GM23248 (cell line): Measurements from ENCODE around the gene SALL2. TPM values are rescaled to one million over a fixed set of nuclear protein-coding genes. Genes with fewer than 3 reads are reported as not detected.

Source experiments
- DNase-seq: peaks from one replicate; pipeline ENCODE4 v3.0.0-alpha.2; 2015
- H2AFZ ChIP-seq: fragments of 200-600 bp; sonication (generic); 2 replicates; pipeline ENCODE4 v1.6.1; 2016; ENCODE audit warnings: antibody characterized with exemption
- H3F3A ChIP-seq: fragments of 200-600 bp; sonication (generic); 2 replicates; pipeline ENCODE4 v1.6.1; 2016; ENCODE audit warnings: mild to moderate bottlenecking, antibody characterized with exemption, mixed run types; ENCODE audit not compliant: insufficient read depth
- H3K27ac ChIP-seq: fragments of 200-600 bp; sonication (generic); 2 replicates; pipeline ENCODE4 v1.5.1; 2016; ENCODE audit warnings: mild to moderate bottlenecking
- H3K27me3 ChIP-seq: fragments of 200-600 bp; sonication (generic); replicated peaks from 2 replicates; pipeline ENCODE4 v1.6.1; 2016; ENCODE audit warnings: mild to moderate bottlenecking; ENCODE audit not compliant: insufficient read depth
- H3K36me3 ChIP-seq: fragments of 200-600 bp; sonication (generic); 2 replicates; pipeline ENCODE4 v1.6.1; 2016; ENCODE audit warnings: low read depth, mild to moderate bottlenecking
- H3K4me1 ChIP-seq: fragments of 200-600 bp; sonication (generic); 2 replicates; pipeline ENCODE4 v1.6.1; 2016; ENCODE audit warnings: mild to moderate bottlenecking; ENCODE audit not compliant: insufficient read depth
- H3K4me2 ChIP-seq: fragments of 200-600 bp; sonication (generic); one replicate; pipeline ENCODE4 v1.6.1; 2016; ENCODE audit warnings: mild to moderate bottlenecking; ENCODE audit not compliant: unreplicated experiment
- H3K4me3 ChIP-seq: fragments of 200-600 bp; sonication (generic); 2 replicates; pipeline ENCODE4 v1.5.1; 2016; ENCODE audit warnings: mild to moderate bottlenecking
- H3K79me2 ChIP-seq: fragments of 200-600 bp; sonication (generic); 2 replicates; pipeline ENCODE4 v1.6.1; 2016; ENCODE audit warnings: mild to moderate bottlenecking; ENCODE audit not compliant: insufficient read depth
- H3K9ac ChIP-seq: fragments of 200-600 bp; sonication (generic); 2 replicates; pipeline ENCODE4 v1.6.1; 2016; ENCODE audit warnings: mild to moderate bottlenecking
- H3K9me2 ChIP-seq: fragments of 200-600 bp; sonication (generic); 2 replicates; pipeline ENCODE4 v1.6.1; 2016; ENCODE audit warnings: mixed run types, mild to moderate bottlenecking, moderate library complexity; ENCODE audit not compliant: insufficient read depth
- H3K9me3 ChIP-seq: fragments of 200-600 bp; sonication (generic); one replicate; pipeline ENCODE4 v1.6.1; 2017; ENCODE audit warnings: low read depth
- H4K20me1 ChIP-seq: fragments of 200-600 bp; sonication (generic); 2 replicates; pipeline ENCODE4 v1.6.0; 2016; ENCODE audit not compliant: insufficient read depth
- EZH2 ChIP-seq: fragments of 200-600 bp; sonication (generic); IDR thresholded peaks from 2 replicates; pipeline ENCODE4 v1.6.1; 2018; ENCODE audit warnings: antibody characterized with exemption, mild to moderate bottlenecking; ENCODE audit not compliant: insufficient read depth, poor library complexity, severe bottlenecking
- EZH2phosphoT487 ChIP-seq: fragments of 200-600 bp; sonication (generic); IDR thresholded peaks from 2 replicates; pipeline ENCODE4 v1.6.1; 2018; ENCODE audit warnings: antibody characterized with exemption, moderate library complexity, mild to moderate bottlenecking, low read depth; ENCODE audit not compliant: insufficient read depth
- WGBS, 2 experiments: methylation state at CpG; one replicate each; pipeline ENCODE4 v1.1.6; 2015 to 2017; ENCODE audit warnings: low lambda C conversion rate in 2 of 2, low coverage in 1 of 2; ENCODE audit errors: missing lambda C conversion rate in 2 of 2; 5-methylcytosine and 5-hydroxymethylcytosine counted together
- in situ Hi-C: fragments of 300-500 bp; cut with MboI; formaldehyde crosslinking; loops from 2 replicates; pipeline ENCODE4 v1.15.0; 2020
- polyA plus RNA-seq: library from polyadenylated mRNA; unstranded; fragments of >200 nt; fragmentation: Nextera tagmentation; extraction: Ambion mirVana; gene quantifications from 2 replicates; pipeline ENCODE4 v1.2.1, GENCODE V29; 2016
- total RNA-seq: library from RNA; depleted of rRNA; stranded (reverse); fragments of >200 nt; shearing (Covaris generic); gene quantifications from 2 replicates; pipeline ENCODE4 v1.2.3, GENCODE V29; 2014; rRNA removed

The SALL2 gene
- total and polyA plus RNA-seq, 2 experiments from 2014 or later = 0.69 to 2.7 TPM

- no peaks in the 10 kb centered on the region for H4K20me1 ChIP-seq
- H3K27me3 ChIP-seq = no peaks in the 10 kb centered on the region
- H3K4me3 ChIP-seq = peak overlapping the region; percentile 90
- H3K9me3 ChIP-seq = no peaks in the 10 kb centered on the region
- H3K36me3 ChIP-seq = peaks cover 8% of the 10 kb centered on the region
- peaks cover 17% of the 10 kb centered on the region for H3K4me1 ChIP-seq
- H3K4me2 ChIP-seq = peak overlapping the region; percentile 86
- no peak for DNase-seq
- no peaks in the 10 kb centered on the region for H3F3A ChIP-seq
- H3K9me2 ChIP-seq = no peaks in the 10 kb centered on the region
- TF ChIP-seq EZH2phosphoT487 (no peak), EZH2 (no peak)
- peak overlapping the region; percentile 33; the same call in 1 of the 2 replicates for H3K27ac ChIP-seq
- in situ Hi-C loops = no loop called here
- H2AFZ ChIP-seq = peak overlapping the region; percentile 80
- peaks cover 71% of the 10 kb centered on the region for H3K79me2 ChIP-seq
- WGBS, 2 experiments = 52 to 53% methylated on average over 10 of the region's 10 CpGs
- H3K9ac ChIP-seq = peak overlapping the region; percentile 94
Measured at GRCh38 chr14:21475767-21476522, 50.2 kb downstream of the SALL2 start.

Other genes starting within 250 kb of the SALL2 start
- gene RPGRIP1, start 246.3 kb downstream of the SALL2 start, total RNA-seq = not detected in 2 replicates
- not detected in 2 replicates for gene RPGRIP1, start 246.3 kb downstream of the SALL2 start, polyA plus RNA-seq
- gene SUPT16H, start 142.3 kb downstream of the SALL2 start, total RNA-seq = 56.9 and 61.7 TPM in 2 replicates
- 64.4 and 64.7 TPM in 2 replicates for gene SUPT16H, start 142.3 kb downstream of the SALL2 start, polyA plus RNA-seq
- gene CHD8, start 70.2 kb downstream of the SALL2 start, total RNA-seq = 32.8 and 35.9 TPM in 2 replicates
- gene CHD8, start 70.2 kb downstream of the SALL2 start, polyA plus RNA-seq = 21.2 and 21.4 TPM in 2 replicates
- gene RAB2B, start 49.4 kb downstream of the SALL2 start, total RNA-seq = 21.1 and 31.6 TPM in 2 replicates
- 14.7 and 15.6 TPM in 2 replicates for gene RAB2B, start 49.4 kb downstream of the SALL2 start, polyA plus RNA-seq
- gene TOX4, start 49.2 kb downstream of the SALL2 start, total RNA-seq = 23.6 and 27.2 TPM in 2 replicates
- 74.2 TPM in 2 replicates for gene TOX4, start 49.2 kb downstream of the SALL2 start, polyA plus RNA-seq
- gene METTL3, start 15.0 kb downstream of the SALL2 start, total RNA-seq = 44.1 and 44.5 TPM in 2 replicates
- gene METTL3, start 15.0 kb downstream of the SALL2 start, polyA plus RNA-seq = 25.6 and 28.6 TPM in 2 replicates
- not detected in 2 replicates for gene OR10G3, start 53.7 kb upstream of the SALL2 start, total RNA-seq
- not detected in 2 replicates for gene OR10G3, start 53.7 kb upstream of the SALL2 start, polyA plus RNA-seq
- gene OR10G2, start 108.6 kb upstream of the SALL2 start, total RNA-seq = not detected in 2 replicates
- gene OR10G2, start 108.6 kb upstream of the SALL2 start, polyA plus RNA-seq = not detected in 2 replicates
- gene OR4E2, start 127.5 kb upstream of the SALL2 start, total RNA-seq = not detected in 2 replicates
- not detected in 2 replicates for gene OR4E2, start 127.5 kb upstream of the SALL2 start, polyA plus RNA-seq
- not detected in 2 replicates for gene OR4E1, start 147.5 kb upstream of the SALL2 start, total RNA-seq
- not detected in 2 replicates for gene OR4E1, start 147.5 kb upstream of the SALL2 start, polyA plus RNA-seq